ENCODE data around the gene PCIF1. TPM values are rescaled to one million over a fixed set of nuclear protein-coding genes. Genes with fewer than 3 reads are reported as not detected.
"Not testable (repeated sequence)": the region's sequence is repeated elsewhere in the genome, so short reads cannot be mapped to it uniquely, and the experiment has no call there.

PCIF1 gene
- total and polyA plus RNA-seq, 2 donors (not counting 3 experiments of a cell fraction or from before 2014, with no cell fraction given): 26.4 to 27.2 TPM

DNA sequence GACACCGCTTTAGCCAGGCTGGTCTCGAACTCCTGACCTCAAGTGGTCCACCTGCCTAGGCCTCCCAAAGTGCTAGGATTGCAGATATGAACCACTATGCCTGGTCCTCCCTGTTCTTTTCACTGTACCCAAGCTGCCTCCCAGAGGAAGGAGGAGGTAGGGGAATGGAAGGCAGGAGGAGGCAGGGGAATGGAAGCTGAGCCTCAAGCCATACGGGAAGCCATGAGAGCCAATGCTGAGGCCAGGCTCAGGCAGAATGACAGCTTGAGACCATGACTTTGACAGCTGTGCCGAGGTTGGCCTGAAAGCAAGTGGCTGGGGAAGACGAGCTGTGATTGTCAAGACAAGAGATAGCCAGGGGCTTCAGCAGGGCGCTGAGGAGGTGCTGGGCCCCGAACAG is 51.1 kb downstream of the PCIF1 start:
- peaks cover 6 to 8% of the 10 kb centered on the region in 2 experiments for H3K27me3 ChIP-seq (ENCODE audit: control insufficient read depth in 2 of 2, insufficient read depth in 2 of 2, low read length in 2 of 2)
- no peaks in the 10 kb centered on the region for H4K20me1 ChIP-seq (replicated peaks; ENCODE audit: control insufficient read depth, extremely low read depth, insufficient read depth, low read length)
- no peaks in the 10 kb centered on the region for H3K9me3 ChIP-seq (replicated peaks; ENCODE audit: control insufficient read depth, insufficient read depth, low read length)
- intact Hi-C loops (cut with micrococcal nuclease): no loop called here
- POLR2A ChIA-PET: no interaction called here
- no TSS peak for BruUV-seq (replicated peaks)
- H3K9me1 ChIP-seq (replicated peaks; ENCODE audit: control insufficient read depth, extremely low read depth, insufficient read depth, low read length): no peaks in the 10 kb centered on the region
- no peaks in the 10 kb centered on the region for H3K4me1 ChIP-seq (ENCODE audit: control insufficient read depth, extremely low read depth, insufficient read depth, low read length)
- no peak for TF ChIP-seq MYC (IDR thresholded peaks at IDR 0.05; ENCODE audit: low read depth, low read length)
- H3K79me2 ChIP-seq (ENCODE audit: control insufficient read depth, insufficient read depth, low read length): no peaks in the 10 kb centered on the region
- H3K27ac ChIP-seq (ENCODE audit: insufficient read depth, low read depth, low read length): no peak overlapping the region
- no peak for FAIRE-seq
- H3K4me2 ChIP-seq (ENCODE audit: insufficient read depth, low read length): no peak overlapping the region
- H3K36me3 ChIP-seq (ENCODE audit: control insufficient read depth in 2 of 2, extremely low read depth in 1 of 2, insufficient read depth in 2 of 2, low read length in 2 of 2): no peaks in the 10 kb centered on the region
- no peak overlapping the region for H3K9ac ChIP-seq (replicated peaks; ENCODE audit: extremely low read depth, insufficient read depth, low read length)
- CTCF ChIA-PET: interaction anchor here (0.5 to 5.3 kb wide), 7 partner anchors 14 to 187 kb away, joined by 3 to 80 read pairs (median 29); partner anchors contain the start of gene ZNF335
- H3K4me3 ChIP-seq (replicated peaks in 1 of 3; ENCODE audit: insufficient read depth in 1 of 3, low read depth in 1 of 3, low read length in 3 of 3): no peak overlapping the region
- dilution Hi-C loops (cut with MboI; ENCODE audit: extremely low pct_ligation_motif_present, low sequenced_read_pairs): no loop called here
- no peak overlapping the region for H2AFZ ChIP-seq (ENCODE audit: low read depth, low read length)
- DNase-seq (ENCODE audit: low read depth, low spot score): no peak

DNA sequence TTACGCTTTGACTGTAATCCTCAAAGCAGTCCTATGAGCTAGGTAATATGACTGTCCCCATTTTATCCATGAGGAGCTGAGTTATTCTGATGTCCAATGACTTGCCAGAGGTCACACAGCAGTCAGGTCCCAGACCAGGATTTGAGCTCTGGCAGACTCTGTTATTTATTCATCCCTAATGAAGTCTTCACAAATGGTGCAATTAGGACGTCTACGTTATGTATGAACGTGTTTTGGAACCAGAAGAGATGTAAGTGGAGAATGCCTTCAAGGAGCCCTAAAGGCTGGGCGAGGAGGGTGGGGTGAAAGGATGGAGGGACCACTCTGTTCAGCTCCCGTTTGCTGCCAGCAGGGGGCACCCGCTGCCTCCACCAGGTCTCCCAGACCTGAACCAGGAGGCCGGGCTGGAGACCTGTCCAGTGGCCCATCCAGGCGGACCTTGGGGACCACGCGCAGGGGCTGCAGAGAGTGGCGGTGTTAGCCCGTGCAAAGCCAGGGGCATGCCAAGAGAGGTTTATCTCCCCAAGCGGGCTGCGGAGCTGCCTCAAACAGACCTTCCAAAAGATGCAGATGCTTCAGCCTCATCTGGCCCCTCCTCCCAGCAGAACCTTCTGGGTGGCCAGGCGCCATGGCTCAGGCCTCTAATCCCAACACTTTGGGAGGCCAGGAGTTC is 52.8 kb downstream of the PCIF1 start:
- H3K4me1 ChIP-seq (ENCODE audit: control insufficient read depth, extremely low read depth, insufficient read depth, low read length): no peaks in the 10 kb centered on the region
- no peaks in the 10 kb centered on the region for H3K9me3 ChIP-seq (replicated peaks; ENCODE audit: control insufficient read depth, insufficient read depth, low read length)
- dilution Hi-C loops (cut with MboI; ENCODE audit: extremely low pct_ligation_motif_present, low sequenced_read_pairs) (no loop called here), intact Hi-C loops (cut with micrococcal nuclease) (loop anchor here (2.0 kb wide), 1 partner anchor 24 kb away; no protein-coding TSS in a partner anchor)
- peaks cover 4 to 8% of the 10 kb centered on the region in 2 experiments for H3K27me3 ChIP-seq (ENCODE audit: control insufficient read depth in 2 of 2, insufficient read depth in 2 of 2, low read length in 2 of 2)
- FAIRE-seq (peak; percentile 87), DNase-seq (ENCODE audit: low read depth, low spot score) (peak; percentile 64)
- BruUV-seq (replicated peaks): no TSS peak
- no peak overlapping the region for H3K4me2 ChIP-seq (ENCODE audit: insufficient read depth, low read length)
- ChIA-PET POLR2A (interaction anchor here (0.6 kb wide), 1 partner anchor 1070 kb away, joined by 3 read pairs; no protein-coding TSS in a partner anchor), CTCF (interaction anchor here (0.6 to 5.3 kb wide), 36 partner anchors 8 to 1016 kb away, joined by 3 to 80 read pairs (median 4); partner anchors contain the start of genes MMP9 and ZNF335)
- H4K20me1 ChIP-seq (replicated peaks; ENCODE audit: control insufficient read depth, extremely low read depth, insufficient read depth, low read length): no peaks in the 10 kb centered on the region
- no peaks in the 10 kb centered on the region for H3K9me1 ChIP-seq (replicated peaks; ENCODE audit: control insufficient read depth, extremely low read depth, insufficient read depth, low read length)
- H3K27ac ChIP-seq (ENCODE audit: insufficient read depth, low read depth, low read length): no peak overlapping the region
- H2AFZ ChIP-seq (ENCODE audit: low read depth, low read length): no peak overlapping the region
- H3K36me3 ChIP-seq (ENCODE audit: control insufficient read depth in 2 of 2, extremely low read depth in 1 of 2, insufficient read depth in 2 of 2, low read length in 2 of 2): no peaks in the 10 kb centered on the region
- no peaks in the 10 kb centered on the region for H3K79me2 ChIP-seq (ENCODE audit: control insufficient read depth, insufficient read depth, low read length)
- no peak for TF ChIP-seq EZH2 (IDR thresholded peaks at IDR 0.05; ENCODE audit: borderline replicate concordance, low read depth, low read length, severe bottlenecking)
- TF ChIP-seq GATA2 (IDR thresholded peaks at IDR 0.05; ENCODE audit: insufficient read depth, insufficient read length, low read depth, low read length): no peak
- TF ChIP-seq JUN (IDR thresholded peaks at IDR 0.05; ENCODE audit: borderline replicate concordance, insufficient read depth, insufficient read length, low read depth): no peak
- no peak for TF ChIP-seq MYC (IDR thresholded peaks at IDR 0.05; ENCODE audit: low read depth, low read length)
- TF ChIP-seq POLR2A (IDR thresholded peaks at IDR 0.05; ENCODE audit: low read depth, low read length): no peak
- TF ChIP-seq, protein P1, sequence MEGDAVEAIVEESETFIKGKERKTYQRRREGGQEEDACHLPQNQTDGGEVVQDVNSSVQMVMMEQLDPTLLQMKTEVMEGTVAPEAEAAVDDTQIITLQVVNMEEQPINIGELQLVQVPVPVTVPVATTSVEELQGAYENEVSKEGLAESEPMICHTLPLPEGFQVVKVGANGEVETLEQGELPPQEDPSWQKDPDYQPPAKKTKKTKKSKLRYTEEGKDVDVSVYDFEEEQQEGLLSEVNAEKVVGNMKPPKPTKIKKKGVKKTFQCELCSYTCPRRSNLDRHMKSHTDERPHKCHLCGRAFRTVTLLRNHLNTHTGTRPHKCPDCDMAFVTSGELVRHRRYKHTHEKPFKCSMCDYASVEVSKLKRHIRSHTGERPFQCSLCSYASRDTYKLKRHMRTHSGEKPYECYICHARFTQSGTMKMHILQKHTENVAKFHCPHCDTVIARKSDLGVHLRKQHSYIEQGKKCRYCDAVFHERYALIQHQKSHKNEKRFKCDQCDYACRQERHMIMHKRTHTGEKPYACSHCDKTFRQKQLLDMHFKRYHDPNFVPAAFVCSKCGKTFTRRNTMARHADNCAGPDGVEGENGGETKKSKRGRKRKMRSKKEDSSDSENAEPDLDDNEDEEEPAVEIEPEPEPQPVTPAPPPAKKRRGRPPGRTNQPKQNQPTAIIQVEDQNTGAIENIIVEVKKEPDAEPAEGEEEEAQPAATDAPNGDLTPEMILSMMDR (IDR thresholded peaks at IDR 0.05; ENCODE audit: extremely low read depth in 1 of 2, insufficient read depth in 1 of 2, low read depth in 1 of 2, low read length in 2 of 2): peak; percentile 83 to 94
- TF ChIP-seq FOS (IDR thresholded peaks at IDR 0.05; ENCODE audit: borderline replicate concordance, insufficient read depth, low read length): no peak
- H3K4me3 ChIP-seq (replicated peaks in 1 of 3; ENCODE audit: insufficient read depth in 1 of 3, low read depth in 1 of 3, low read length in 3 of 3): no peak overlapping the region
- no peak overlapping the region for H3K9ac ChIP-seq (replicated peaks; ENCODE audit: extremely low read depth, insufficient read depth, low read length)

DNA sequence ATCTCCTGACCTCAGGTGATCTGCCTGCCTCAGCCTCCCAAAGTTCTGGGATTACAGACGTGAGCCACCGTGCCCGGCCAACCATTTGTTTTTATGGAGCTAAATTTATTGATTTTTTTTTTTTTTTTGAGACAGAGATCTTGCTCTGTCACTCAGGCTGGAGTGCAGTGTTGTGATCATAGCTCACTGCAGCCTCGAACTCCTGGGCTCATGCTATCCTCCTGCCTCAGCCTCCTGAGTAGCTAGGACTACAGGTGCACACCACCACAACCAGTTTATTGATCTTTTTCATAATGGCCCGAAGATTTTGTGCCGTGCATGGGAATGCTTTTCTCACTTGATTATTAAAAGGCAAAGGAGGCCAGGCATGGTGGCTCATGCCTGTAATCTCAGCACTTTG is 54.3 kb downstream of the PCIF1 start:
- dilution Hi-C loops (cut with MboI; ENCODE audit: extremely low pct_ligation_motif_present, low sequenced_read_pairs): not testable (repeated sequence)

More for the DNA sequence above, 54.3 kb downstream of the PCIF1 start:
- CTCF ChIA-PET: interaction anchor here (0.6 to 5.3 kb wide), 10 partner anchors 11 to 165 kb away, joined by 3 to 55 read pairs (median 8); partner anchors contain the start of gene MMP9
- H3K36me3 ChIP-seq (ENCODE audit: control insufficient read depth in 2 of 2, extremely low read depth in 1 of 2, insufficient read depth in 2 of 2, low read length in 2 of 2); H3K4me1 ChIP-seq (ENCODE audit: control insufficient read depth, extremely low read depth, insufficient read depth, low read length); H3K27me3 ChIP-seq (ENCODE audit: control insufficient read depth in 2 of 2, insufficient read depth in 2 of 2, low read length in 2 of 2); H3K27ac ChIP-seq (ENCODE audit: insufficient read depth, low read depth, low read length); DNase-seq (ENCODE audit: low read depth, low spot score); H3K9ac ChIP-seq (replicated peaks; ENCODE audit: extremely low read depth, insufficient read depth, low read length); H3K4me2 ChIP-seq (ENCODE audit: insufficient read depth, low read length); POLR2A ChIA-PET; intact Hi-C loops (cut with micrococcal nuclease); H3K79me2 ChIP-seq (ENCODE audit: control insufficient read depth, insufficient read depth, low read length); BruUV-seq (replicated peaks); H4K20me1 ChIP-seq (replicated peaks; ENCODE audit: control insufficient read depth, extremely low read depth, insufficient read depth, low read length); H3K9me3 ChIP-seq (replicated peaks; ENCODE audit: control insufficient read depth, insufficient read depth, low read length); H3K4me3 ChIP-seq (replicated peaks in 1 of 3; ENCODE audit: insufficient read depth in 1 of 3, low read depth in 1 of 3, low read length in 3 of 3); H3K9me1 ChIP-seq (replicated peaks; ENCODE audit: control insufficient read depth, extremely low read depth, insufficient read depth, low read length); FAIRE-seq; H2AFZ ChIP-seq (ENCODE audit: low read depth, low read length): not testable (repeated sequence)
